22Rv1 (cell line): ENCODE measurements around the gene PRKAR1B.

Source experiments
- H3K27ac ChIP-seq: fragments of 450-650 bp; 2 replicates; pipeline ENCODE4 v1.5.1; 2017
- CTCF ChIP-seq: fragments of 450-650 bp; IDR thresholded peaks from 2 replicates; pipeline ENCODE4 v1.5.1; 2017; ENCODE audit warnings: mild to moderate bottlenecking
- ZFX ChIP-seq: fragments of 450-650 bp; IDR thresholded peaks from 2 replicates; pipeline ENCODE4 v1.6.1; 2017; ENCODE audit warnings: antibody characterized with exemption, borderline replicate concordance

Gene PRKAR1B

GRCh38 chr7:512146-512510, 215.0 kb downstream of the PRKAR1B start:
- H3K27ac ChIP-seq = no peak overlapping the region
- TF ChIP-seq ZFX (no peak), CTCF (no peak)

GRCh38 chr7:511476-512145, 215.5 kb downstream of the PRKAR1B start:
- TF ChIP-seq ZFX = no peak
- no peak for TF ChIP-seq CTCF
- no peak overlapping the region for H3K27ac ChIP-seq

DNA sequence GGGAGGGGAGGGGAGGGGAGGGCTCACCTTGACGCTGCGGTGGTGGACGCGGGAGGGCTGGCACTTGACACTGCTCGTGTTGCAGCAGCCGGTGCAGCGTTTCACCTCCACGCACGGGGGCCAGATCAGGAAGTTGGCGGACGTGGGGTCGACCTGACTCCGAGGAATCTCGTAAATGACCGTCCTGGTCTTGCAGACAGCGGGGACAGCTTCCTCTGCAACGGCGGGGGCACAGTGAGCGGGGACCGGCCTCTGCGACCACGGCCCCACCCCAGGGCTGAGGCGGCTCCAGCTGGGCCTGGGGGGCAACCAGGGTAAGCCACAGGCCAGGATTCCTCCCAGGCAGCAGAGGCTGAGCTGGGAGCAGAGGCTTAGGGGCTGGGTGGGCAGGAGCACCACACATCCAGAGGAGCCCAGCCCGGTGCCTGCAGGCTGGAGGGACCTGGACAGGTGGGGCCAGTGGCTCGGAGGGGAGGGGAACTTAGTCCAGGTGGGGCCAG, 216.2 kb downstream of the PRKAR1B start:
- no peak overlapping the region for H3K27ac ChIP-seq
- TF ChIP-seq CTCF (no peak), ZFX (no peak)

DNA sequence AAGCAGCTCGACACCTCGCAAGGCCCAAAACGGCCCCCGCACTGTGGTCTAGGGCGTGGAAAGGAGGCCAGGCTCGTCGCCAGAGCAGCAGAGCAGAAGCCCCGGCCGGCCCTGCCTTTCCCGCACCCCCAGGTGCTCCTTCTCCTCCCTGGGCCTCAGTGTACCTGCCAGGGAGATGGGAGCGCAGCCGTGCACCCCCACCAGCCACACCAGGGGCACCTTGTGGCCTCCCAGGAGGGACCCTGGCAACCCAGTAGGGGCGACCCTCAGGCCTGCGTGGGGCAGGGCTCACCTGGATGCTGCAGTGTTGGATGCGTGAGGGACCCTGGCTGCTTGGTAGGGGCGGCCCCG, 217.0 kb downstream of the PRKAR1B start:
- no peak overlapping the region for H3K27ac ChIP-seq
- no peak for TF ChIP-seq CTCF
- TF ChIP-seq ZFX = no peak

GRCh38 chr7:509426-510130, 217.5 kb downstream of the PRKAR1B start:
- TF ChIP-seq CTCF (no peak), ZFX (no peak)
- H3K27ac ChIP-seq = no peak overlapping the region

- no peak overlapping the region for H3K27ac ChIP-seq
- TF ChIP-seq ZFX (no peak), CTCF (no peak)
These were observed 218.5 kb downstream of the PRKAR1B start for GRCh38 chr7:508461-509170.
